Right renal pelvis (tissue), 4 donors: Measurements from ENCODE around the gene UGDH. TPM values are rescaled to one million over a fixed set of nuclear protein-coding genes. Genes with fewer than 3 reads are reported as not detected.
"Not testable (repeated sequence)": the region's sequence is repeated elsewhere in the genome, so short reads cannot be mapped to it uniquely, and the experiment has no call there.

Experiments used
- DNase-seq, 4 donors: peaks; one replicate each; pipeline ENCODE4 v3.0.0-alpha.2; 2013; ENCODE audit warnings: low read depth in 4 of 4, low spot score in 3 of 4, missing footprints in 1 of 4
- polyA plus RNA-seq, 4 donors: library from polyadenylated mRNA; unstranded; fragments of 120-200 nt; gene quantifications; one replicate each; pipeline ENCODE4 v1.2.1, GENCODE V29; 2013; ENCODE audit not compliant: insufficient read length in 4 of 4

The UGDH gene
- polyA plus RNA-seq: 100 to 1,000 TPM in 2 of 4 donors, 10 to 100 TPM in 2; 96.6 to 111 (median 101) TPM

- DNase-seq: peak; percentile 91 to 98 (median 96)
These were observed at the start of gene UGDH for GRCh38 chr4:39527296-39528060. Gene UGDH, minus strand, starts transcription at chr4:39527439. Its CDS starts 5,927 bp downstream, at chr4:39521512.

DNA sequence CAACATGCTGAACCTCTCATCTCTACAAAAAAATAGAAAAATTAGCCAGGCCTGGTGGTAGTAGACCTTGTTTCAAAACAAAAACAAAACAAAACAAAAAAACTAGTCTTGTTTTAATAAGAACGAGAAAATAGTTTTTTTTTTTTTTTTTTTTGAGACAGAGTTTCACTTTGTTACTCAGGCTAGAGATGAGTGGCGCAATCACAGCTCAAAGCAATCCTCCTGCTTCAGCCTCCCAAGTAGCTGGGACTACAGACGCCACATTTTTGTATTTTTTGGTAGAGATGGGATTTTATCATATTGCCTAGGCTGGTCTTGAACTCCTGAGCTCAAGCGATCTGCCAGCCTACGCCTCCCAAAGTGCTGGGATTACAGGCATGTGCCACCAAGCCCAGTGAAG is 47.7 kb upstream of the UGDH start:
- DNase-seq: no peak

DNA sequence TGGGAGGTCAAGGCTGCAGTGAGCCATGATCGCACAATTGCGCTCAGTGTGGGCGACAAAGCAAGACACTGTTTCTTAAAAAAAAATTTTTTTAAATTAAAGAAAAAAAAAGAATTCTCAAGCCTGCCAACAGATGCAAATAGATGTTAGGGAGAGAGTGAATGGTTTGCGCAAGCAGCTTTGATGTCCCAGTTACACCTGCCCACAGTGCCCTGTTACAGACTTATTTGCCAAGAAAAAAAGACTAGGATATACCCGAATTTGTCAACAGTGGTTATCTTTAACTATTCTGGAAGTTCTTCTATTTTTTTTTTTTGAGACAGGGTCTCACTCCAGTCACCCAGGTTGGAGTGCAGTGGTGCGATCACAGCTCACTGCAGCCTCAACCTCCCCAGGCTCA is 44.3 kb upstream of the UGDH start:
- DNase-seq: no peak

DNA sequence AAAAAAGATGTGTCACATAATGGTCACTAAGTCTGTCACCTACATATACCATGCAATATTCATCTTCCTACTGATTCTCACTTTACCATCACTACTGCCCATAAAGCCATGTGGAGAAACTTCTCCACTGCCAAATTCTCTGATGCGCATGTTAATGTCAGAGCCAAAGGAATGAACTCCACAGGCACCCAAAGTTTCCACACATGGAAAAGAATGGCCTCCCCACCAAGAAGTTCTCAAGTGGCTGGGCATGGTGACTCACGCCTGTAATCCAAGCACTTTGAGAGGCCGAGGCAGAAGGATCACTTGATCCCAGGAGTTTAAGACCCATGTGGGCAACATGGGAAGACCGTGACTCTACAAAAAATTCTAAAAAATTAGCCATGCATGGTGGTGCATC is 43.8 kb upstream of the UGDH start:
- no peak for DNase-seq

DNA sequence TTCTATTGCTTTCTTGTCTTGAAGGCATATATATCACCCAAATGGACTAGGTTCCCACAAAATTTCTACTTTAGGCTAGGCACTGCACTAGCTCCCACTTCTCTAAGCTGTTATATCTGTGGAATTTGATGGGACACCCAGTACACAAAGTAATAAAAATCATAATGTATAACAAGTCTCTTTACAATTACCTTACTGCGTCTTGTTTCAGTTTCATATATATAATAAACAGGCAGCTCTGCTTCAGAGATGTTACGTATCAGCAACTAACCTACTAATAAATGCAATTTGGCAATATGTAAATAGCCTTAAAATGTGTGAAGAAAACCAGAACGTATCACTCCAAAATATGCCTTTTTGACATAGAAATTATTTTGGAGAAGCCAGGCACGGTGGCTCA is 42.0 kb upstream of the UGDH start:
- no peak for DNase-seq

DNA sequence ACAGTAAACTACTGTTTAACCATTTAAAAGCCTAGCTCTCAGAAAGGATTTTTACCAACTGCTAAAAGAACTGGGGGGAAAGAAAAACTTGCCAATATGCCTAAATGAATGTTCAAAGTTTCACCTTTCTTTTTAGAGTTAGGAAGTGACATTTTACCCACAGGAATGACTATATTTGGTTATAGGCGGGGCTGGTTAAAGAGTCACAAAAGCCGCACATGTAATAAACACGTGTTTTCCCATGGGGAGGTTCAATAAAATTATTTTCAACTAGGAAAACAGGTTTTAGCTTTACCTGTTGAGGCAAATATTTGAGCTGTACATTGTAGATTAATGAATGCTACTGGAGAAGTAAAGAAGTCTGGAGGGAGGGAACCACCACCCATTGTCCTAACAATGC is 41.6 kb upstream of the UGDH start:
- no peak for DNase-seq

DNA sequence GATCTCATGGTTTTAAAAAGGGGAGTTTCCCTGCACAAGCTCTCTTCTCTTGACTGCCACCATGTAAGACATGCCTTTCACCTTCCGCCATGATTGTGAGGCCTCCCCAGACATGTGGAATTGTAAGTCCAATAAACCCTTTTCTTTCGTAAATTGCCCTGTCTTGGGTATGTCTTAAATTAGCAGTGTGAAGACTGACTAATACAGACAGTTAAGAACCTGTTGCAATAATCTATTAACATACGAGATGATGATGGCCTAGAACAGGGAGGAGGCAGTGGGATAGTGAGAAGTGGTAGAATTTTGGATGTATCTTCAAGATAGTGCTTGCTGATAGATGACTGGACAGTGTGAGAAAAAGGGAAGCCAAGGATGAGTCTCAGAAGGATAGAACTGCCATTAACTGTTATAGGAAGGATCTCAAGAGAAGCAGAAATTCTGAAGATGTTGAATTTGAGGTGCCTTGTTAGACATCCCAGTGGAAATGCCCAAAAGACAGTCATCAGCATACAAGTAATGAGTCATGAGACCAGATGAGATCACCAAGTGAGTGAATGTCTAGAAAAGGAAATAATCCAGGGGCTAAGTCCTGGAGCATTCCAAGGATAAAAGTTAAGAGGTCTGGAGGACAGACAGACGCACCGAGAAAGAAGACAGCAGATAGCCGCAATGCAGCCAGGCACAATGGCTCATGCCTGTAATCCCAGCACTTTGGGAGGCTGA is 38.8 kb upstream of the UGDH start:
- DNase-seq: no peak

DNA sequence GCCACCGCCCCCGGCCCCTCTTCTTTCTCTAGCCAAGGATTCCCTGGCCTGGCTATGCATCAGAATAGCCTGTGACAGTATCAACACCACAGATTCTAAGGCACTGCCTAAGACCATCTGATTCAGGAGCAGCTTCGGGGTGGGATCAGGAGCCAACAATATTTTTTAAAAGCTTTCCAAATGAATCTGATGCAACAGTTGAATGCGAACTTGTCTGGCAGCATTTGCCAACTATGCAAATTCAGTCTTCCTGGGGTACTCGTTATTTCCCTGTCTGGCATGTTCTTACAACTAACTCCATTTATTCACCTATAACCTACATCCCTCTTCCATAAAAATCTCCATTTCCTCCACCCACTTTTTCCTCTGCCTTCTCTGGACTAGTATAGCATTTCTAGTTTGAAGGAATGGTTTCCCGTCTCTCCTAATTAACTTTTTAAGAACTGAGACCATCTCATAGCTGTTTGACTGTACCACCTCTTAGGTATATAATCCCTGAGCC is 36.2 kb upstream of the UGDH start:
- no peak for DNase-seq

DNA sequence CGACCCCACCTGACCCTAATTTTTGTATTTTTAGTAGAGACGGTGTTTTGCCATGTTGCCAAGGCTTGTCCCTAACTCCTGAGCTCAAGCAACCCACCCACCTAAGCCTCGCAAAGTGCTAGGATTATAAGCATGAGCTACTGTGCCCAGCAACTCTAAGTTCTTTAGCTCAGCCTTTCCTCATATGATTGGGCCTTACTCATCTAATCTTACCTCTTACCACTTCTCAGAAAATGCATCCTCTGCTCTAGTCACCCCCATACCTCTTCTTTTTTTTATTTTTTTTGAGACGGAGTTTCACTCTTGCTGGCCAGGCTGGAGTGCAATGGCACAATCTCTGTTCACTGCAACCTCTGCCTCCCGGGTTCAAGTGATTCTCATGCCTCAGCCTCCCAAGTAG is 35.6 kb upstream of the UGDH start:
- DNase-seq: no peak

DNA sequence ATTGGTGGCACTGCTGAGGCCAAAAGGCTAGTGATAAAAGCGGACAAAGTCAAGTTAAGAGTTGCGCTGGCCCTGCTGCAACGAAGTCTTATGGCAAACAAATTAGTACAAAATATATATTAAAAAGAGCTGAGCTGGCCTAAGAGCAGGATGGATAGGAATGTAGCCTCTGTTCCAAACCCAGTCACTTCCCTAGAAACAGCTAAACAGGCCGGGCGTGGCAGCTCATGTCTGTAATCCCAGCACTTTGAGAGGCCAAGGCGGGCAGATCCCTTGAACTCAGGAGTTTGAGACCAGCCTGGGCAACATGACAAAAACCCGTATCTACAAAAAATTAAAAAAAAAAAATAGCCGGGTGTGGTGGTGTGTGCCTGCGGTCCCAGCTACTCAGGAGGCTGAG is 32.4 kb upstream of the UGDH start:
- no peak for DNase-seq

GRCh38 chr4:39555472-39555871 is 28.2 kb upstream of the UGDH start:
- DNase-seq: no peak

GRCh38 chr4:39548425-39549067 is 21.3 kb upstream of the UGDH start:
- DNase-seq: no peak

GRCh38 chr4:39544580-39545315 is 17.5 kb upstream of the UGDH start:
- DNase-seq: no peak

DNA sequence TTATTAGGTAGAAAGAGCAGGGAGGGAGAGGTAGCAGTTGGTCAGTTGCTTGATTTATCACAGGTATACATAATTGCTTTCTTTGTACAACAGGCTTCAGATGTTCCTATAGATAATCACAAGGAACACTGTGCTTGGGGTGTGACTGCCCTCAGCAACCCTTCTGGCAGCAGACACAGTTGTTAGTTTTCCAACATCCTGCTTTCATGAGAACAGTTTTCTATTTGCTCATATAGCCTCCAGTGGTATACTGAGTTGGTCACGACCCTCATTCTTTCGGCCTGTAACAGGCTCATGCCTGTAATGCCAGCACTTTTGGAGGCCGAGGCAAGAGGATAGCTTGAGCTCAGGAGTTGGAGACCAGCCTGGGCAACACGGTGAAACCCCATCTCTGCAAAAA is 16.8 kb upstream of the UGDH start:
- not testable (repeated sequence) for DNase-seq

DNA sequence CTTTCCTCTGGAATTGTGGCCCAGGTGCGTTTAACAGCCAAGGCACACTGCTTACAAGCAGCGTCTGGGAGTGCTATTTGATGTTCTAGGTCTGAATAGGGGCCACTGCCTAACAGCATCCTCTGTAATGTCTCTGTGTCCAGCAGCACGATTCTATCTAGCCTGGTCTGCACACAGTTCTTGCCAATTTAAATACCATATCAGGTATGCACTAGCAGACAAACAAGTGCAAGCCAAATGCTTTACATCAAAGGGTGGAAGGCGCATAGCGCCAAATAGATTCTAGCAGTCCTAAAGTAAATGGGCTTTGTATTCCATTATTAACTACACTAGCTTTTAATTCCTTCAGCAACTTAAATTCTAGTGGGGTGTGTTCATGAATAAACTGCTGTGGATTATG is 15.8 kb upstream of the UGDH start:
- no peak for DNase-seq

GRCh38 chr4:39542611-39543012 is 15.4 kb upstream of the UGDH start:
- no peak for DNase-seq

DNA sequence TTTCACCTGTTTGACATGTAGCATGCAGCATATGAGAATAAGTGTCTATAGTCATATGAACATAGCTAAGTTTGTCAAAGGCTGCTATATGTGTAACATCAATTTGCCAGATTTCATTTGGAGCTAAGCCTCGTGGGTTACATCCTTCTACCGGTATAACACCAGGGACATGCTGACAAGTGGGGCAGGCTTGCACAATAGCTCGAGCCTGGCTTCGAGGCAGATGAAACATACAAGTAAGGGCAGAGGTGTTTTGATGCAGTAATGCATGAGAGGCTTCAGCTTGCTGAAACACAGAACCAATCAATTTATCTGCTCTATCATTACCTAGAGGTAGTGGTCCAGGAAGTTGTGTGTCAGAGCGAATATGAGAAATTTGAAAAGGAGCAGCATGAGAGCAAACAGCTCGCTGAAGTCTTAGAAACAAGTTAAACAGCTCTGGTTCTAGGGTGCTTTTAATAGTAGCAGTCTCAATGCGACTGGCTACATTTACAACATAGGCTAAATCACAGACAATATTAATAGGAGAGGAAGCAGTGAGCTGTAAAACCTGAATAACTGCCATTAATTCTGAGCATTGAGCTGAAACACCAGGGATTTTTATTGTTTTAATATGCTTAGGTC is 14.9 kb upstream of the UGDH start:
- no peak for DNase-seq

DNA sequence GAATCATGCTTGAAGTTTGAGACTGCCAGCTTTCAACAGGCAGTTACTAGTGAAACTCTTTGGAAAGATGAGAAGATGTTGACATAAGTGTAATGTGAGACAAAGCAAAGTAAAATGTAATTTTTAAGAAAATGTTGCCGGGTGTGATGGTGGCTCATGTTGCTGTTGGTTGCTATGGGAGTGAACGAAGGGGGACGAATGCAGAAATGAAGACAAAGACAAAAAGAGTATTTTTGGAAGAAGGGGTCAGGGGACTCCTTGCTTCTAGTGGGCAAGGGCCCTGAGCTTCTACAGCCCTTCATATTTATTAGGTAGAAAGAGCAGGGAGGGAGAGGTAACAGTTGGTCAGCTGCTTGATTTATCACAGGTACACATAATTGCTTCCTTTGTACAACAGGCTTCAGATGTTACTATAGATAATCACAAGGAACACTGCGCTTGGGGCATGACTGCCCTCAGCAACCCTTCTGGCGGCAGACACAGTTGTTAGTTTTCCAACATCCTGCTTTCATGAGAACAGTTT is 11.9 kb upstream of the UGDH start:
- no peak for DNase-seq

GRCh38 chr4:39533541-39533940 is 6.3 kb upstream of the UGDH start:
- DNase-seq: no peak

- not testable (repeated sequence) for DNase-seq
These were observed 5.0 kb upstream of the UGDH start for GRCh38 chr4:39532237-39532636.
